Fibroblast of lung (primary cell): Measurements from ENCODE around the gene KLK6.

Experiments used
- CTCF ChIP-seq, 2 donors: IDR thresholded peaks in 1 of 2; conservative IDR thresholded peaks in 1 of 2; 1 replicate in 1 of 2; 2 replicates in 1 of 2; pipeline ENCODE4 v1.5.1; 2011 to 2012; ENCODE audit warnings: low read length in 2 of 2, control low read depth in 1 of 2, inconsistent platforms in 1 of 2, low read depth in 1 of 2, mild to moderate bottlenecking in 1 of 2
- EZH2 ChIP-seq: IDR thresholded peaks from 2 replicates; pipeline ENCODE4 v1.5.1; 2012; ENCODE audit warnings: low read length, control low read depth, mild to moderate bottlenecking; ENCODE audit errors: missing control alignments

DNA sequence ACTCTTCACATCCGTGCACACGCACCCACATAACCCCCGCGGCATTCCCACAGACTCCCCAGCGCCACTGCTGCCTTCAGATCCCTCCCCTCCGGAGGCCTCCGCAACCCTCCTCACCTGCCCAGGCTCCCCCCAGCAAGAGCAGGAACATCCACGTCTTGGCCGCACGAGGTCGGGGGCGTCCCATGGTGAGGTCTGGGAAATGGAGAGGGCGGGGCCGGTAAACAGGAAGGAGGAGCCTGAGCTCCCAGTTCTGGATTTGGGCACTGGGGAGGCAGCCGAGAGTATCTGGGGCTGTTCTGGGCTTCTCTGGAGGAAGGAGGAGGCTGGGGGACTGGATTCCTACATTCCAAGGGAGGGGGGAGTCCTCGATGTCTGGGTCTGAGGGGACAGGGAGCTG lies 31.6 kb upstream of the KLK6 start:
- TF ChIP-seq EZH2 (no peak), CTCF (conservative IDR thresholded peaks at IDR 0.05 in 1 of 2, IDR thresholded peaks at IDR 0.05 in 1 of 2; ENCODE audit: low read depth in 1 of 2, low read length in 2 of 2) (no peak)
